HL-60 (cell line): ENCODE results near the gene SGTB.

Experiments used
- POLR2AphosphoS5 ChIP-seq: IDR thresholded peaks from 2 replicates; pipeline ENCODE4 v1.6.1; 2012; ENCODE audit warnings: low read depth
- SPI1 ChIP-seq: IDR thresholded peaks from 2 replicates; pipeline ENCODE4 v1.6.1; 2012; ENCODE audit warnings: low read depth, mild to moderate bottlenecking, borderline replicate concordance
- TF ChIP-seq, protein P1 (sequence below): IDR thresholded peaks from one replicate; pipeline ENCODE4 v1.5.1; 2011; ENCODE audit warnings: low read length, control low read depth, inconsistent platforms; ENCODE audit not compliant: insufficient read depth
- TF ChIP-seq, protein P2 (sequence below): IDR thresholded peaks from 2 replicates; pipeline ENCODE4 v1.6.1; 2012; ENCODE audit warnings: low read depth; ENCODE audit not compliant: insufficient replicate concordance

DNA sequence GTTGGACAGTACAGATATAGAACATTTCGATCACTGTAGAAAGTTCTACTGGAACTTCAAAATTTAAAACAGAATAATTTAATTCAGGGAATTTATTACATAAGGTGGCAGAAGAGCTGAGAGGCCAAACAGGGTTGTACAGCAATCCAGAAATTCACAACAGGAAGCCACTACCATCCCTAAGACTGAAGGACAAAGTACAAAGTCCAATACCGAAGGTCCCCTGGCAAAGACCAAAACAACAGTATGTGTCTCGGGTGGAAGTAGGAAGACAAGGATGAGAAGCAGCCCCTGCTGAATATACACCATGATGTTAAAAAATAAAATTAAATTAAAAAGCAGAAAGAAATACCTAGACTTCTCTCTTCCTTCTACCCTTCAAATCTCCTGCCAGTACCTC is 19.9 kb downstream of the SGTB start:
- TF ChIP-seq, protein P1, sequence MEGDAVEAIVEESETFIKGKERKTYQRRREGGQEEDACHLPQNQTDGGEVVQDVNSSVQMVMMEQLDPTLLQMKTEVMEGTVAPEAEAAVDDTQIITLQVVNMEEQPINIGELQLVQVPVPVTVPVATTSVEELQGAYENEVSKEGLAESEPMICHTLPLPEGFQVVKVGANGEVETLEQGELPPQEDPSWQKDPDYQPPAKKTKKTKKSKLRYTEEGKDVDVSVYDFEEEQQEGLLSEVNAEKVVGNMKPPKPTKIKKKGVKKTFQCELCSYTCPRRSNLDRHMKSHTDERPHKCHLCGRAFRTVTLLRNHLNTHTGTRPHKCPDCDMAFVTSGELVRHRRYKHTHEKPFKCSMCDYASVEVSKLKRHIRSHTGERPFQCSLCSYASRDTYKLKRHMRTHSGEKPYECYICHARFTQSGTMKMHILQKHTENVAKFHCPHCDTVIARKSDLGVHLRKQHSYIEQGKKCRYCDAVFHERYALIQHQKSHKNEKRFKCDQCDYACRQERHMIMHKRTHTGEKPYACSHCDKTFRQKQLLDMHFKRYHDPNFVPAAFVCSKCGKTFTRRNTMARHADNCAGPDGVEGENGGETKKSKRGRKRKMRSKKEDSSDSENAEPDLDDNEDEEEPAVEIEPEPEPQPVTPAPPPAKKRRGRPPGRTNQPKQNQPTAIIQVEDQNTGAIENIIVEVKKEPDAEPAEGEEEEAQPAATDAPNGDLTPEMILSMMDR, result no peak
- TF ChIP-seq POLR2AphosphoS5, result no peak
- TF ChIP-seq, protein P2, sequence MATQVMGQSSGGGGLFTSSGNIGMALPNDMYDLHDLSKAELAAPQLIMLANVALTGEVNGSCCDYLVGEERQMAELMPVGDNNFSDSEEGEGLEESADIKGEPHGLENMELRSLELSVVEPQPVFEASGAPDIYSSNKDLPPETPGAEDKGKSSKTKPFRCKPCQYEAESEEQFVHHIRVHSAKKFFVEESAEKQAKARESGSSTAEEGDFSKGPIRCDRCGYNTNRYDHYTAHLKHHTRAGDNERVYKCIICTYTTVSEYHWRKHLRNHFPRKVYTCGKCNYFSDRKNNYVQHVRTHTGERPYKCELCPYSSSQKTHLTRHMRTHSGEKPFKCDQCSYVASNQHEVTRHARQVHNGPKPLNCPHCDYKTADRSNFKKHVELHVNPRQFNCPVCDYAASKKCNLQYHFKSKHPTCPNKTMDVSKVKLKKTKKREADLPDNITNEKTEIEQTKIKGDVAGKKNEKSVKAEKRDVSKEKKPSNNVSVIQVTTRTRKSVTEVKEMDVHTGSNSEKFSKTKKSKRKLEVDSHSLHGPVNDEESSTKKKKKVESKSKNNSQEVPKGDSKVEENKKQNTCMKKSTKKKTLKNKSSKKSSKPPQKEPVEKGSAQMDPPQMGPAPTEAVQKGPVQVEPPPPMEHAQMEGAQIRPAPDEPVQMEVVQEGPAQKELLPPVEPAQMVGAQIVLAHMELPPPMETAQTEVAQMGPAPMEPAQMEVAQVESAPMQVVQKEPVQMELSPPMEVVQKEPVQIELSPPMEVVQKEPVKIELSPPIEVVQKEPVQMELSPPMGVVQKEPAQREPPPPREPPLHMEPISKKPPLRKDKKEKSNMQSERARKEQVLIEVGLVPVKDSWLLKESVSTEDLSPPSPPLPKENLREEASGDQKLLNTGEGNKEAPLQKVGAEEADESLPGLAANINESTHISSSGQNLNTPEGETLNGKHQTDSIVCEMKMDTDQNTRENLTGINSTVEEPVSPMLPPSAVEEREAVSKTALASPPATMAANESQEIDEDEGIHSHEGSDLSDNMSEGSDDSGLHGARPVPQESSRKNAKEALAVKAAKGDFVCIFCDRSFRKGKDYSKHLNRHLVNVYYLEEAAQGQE, result no peak
- no peak for TF ChIP-seq SPI1
